Body of pancreas (tissue), 4 donors: Measurements from ENCODE around the gene SYVN1. TPM values are rescaled to one million over a fixed set of nuclear protein-coding genes. Genes with fewer than 3 reads are reported as not detected.

ENCODE experiments used
- ATAC-seq: fragments of 150-250 bp; one replicate; pipeline ENCODE4 v1.9.1; 2016
- DNase-seq, 4 donors: peaks; one replicate each; pipeline ENCODE4 v3.0.0-alpha.2; 2019
- H3K27ac ChIP-seq, 4 donors: fragments of 200-600 bp; sonication (generic); 1 replicate in 3 of 4; 2 replicates in 1 of 4; pipeline versions ENCODE4 v1.5.1 to v1.6.1; 2016 to 2019; ENCODE audit warnings: mild to moderate bottlenecking in 1 of 4, mixed read lengths in 1 of 4, moderate library complexity in 1 of 4
- H3K27me3 ChIP-seq, 2 donors: fragments of 200-600 bp; sonication (generic); one replicate each; pipeline ENCODE4 v1.6.0; 2016; ENCODE audit warnings: mild to moderate bottlenecking in 1 of 2
- H3K36me3 ChIP-seq, 2 donors: fragments of 200-600 bp; sonication (generic); replicated peaks in 1 of 2; 2 replicates each; pipeline ENCODE4 v1.5.1; 2016; ENCODE audit warnings: low read depth in 2 of 2; ENCODE audit not compliant: insufficient read depth in 1 of 2
- H3K4me1 ChIP-seq: fragments of 200-600 bp; sonication (generic); one replicate; pipeline ENCODE4 v1.6.0; 2016
- H3K4me3 ChIP-seq, 2 donors: fragments of 200-600 bp; sonication (generic); 1 replicate in 1 of 2; 2 replicates in 1 of 2; pipeline ENCODE4 v1.5.1; 2016 to 2019
- H3K9me3 ChIP-seq, 3 donors: fragments of 200-600 bp; sonication (generic); 1 replicate in 2 of 3; 2 replicates in 1 of 3; pipeline ENCODE4 v1.5.1; 2016
- CTCF ChIP-seq, 7 experiments: fragments of 450-650 bp in 4 of 7; fragments of 200-600 bp in 3 of 7; sonication (generic) in 3 of 7; IDR thresholded peaks; one replicate each; pipeline ENCODE4 v1.5.1; 2016 to 2019; ENCODE audit warnings: antibody characterized with exemption in 7 of 7
- POLR2A ChIP-seq, 3 donors: fragments of 450-650 bp; IDR thresholded peaks; one replicate each; pipeline ENCODE4 v1.6.1; 2016; ENCODE audit warnings: antibody characterized with exemption in 3 of 3, mild to moderate bottlenecking in 2 of 3
- WGBS, 2 donors: methylation state at CpG; one replicate each; pipeline ENCODE4 v1.1.5; 2017; 5-methylcytosine and 5-hydroxymethylcytosine counted together
- intact Hi-C: fragments of 100-400 bp; cut with DNase I; formaldehyde crosslinking; loops from one replicate; pipeline ENCODE4 v1.15.1; 2023
- total RNA-seq, 2 donors: library from RNA; depleted of rRNA; stranded (reverse); fragments of >200 nt; gene quantifications; one replicate each; pipeline ENCODE4 v1.1.0, GENCODE V29; 2016

Gene SYVN1
- total RNA-seq, 2 donors from 2014 or later: 41.0 to 97.2 TPM

- no peaks in the 10 kb centered on the region for H3K36me3 ChIP-seq
- H3K9me3 ChIP-seq: no peaks in the 10 kb centered on the region
- no peak overlapping the region for H3K27ac ChIP-seq
- ATAC-seq (no peak), DNase-seq (no peak)
- WGBS, 2 donors: 84 to 88% methylated on average over 3 of the region's 3 CpGs
- H3K27me3 ChIP-seq: no peaks in the 10 kb centered on the region
- no peak overlapping the region for H3K4me3 ChIP-seq
- intact Hi-C loops: no loop called here
- no peak for TF ChIP-seq POLR2A (IDR thresholded peaks at IDR 0.05)
- TF ChIP-seq CTCF (IDR thresholded peaks at IDR 0.05): no peak
- peaks cover 9% of the 10 kb centered on the region for H3K4me1 ChIP-seq
These were observed 33.3 kb upstream of the SYVN1 start for GRCh38 chr11:65167656-65168055.

- intact Hi-C loops: no loop called here
- WGBS, 2 donors: 71% methylated on average over 3 of the region's 3 CpGs
These were observed 32.6 kb upstream of the SYVN1 start for GRCh38 chr11:65166893-65167292.

GRCh38 chr11:65165410-65166317, 31.3 kb upstream of the SYVN1 start:
- DNase-seq (peak in 3 of 4 donors; percentile 28 to 39 (median 33)), ATAC-seq (peak; percentile 53)
- intact Hi-C loops: no loop called here
- no peak for TF ChIP-seq POLR2A (IDR thresholded peaks at IDR 0.05)
- Histone ChIP-seq H3K4me3 (no peak overlapping the region), H3K27me3 (no peaks in the 10 kb centered on the region), H3K36me3 (no peaks in the 10 kb centered on the region), H3K27ac (peak overlapping the region in 3 of 4 donors; percentile 25 to 43 (median 33)), H3K4me1 (peaks cover 9% of the 10 kb centered on the region), H3K9me3 (no peaks in the 10 kb centered on the region)
- WGBS, 2 donors: 30 to 39% methylated on average over 31 of the region's 31 CpGs

More at GRCh38 chr11:65166893-65167292, 32.6 kb upstream of the SYVN1 start:
- no peaks in the 10 kb centered on the region for H3K27me3 ChIP-seq
- H3K27ac ChIP-seq: no peak overlapping the region
- H3K36me3 ChIP-seq: no peaks in the 10 kb centered on the region
- H3K4me1 ChIP-seq: peaks cover 9% of the 10 kb centered on the region
- H3K9me3 ChIP-seq: no peaks in the 10 kb centered on the region
- ATAC-seq (no peak), DNase-seq (no peak)
- H3K4me3 ChIP-seq: no peak overlapping the region
- TF ChIP-seq POLR2A (IDR thresholded peaks at IDR 0.05): no peak
- no peak for TF ChIP-seq CTCF (IDR thresholded peaks at IDR 0.05)

- intact Hi-C loops: no loop called here
- ATAC-seq (no peak), DNase-seq (no peak)
- H3K36me3 ChIP-seq: no peaks in the 10 kb centered on the region
- no peaks in the 10 kb centered on the region for H3K27me3 ChIP-seq
- TF ChIP-seq POLR2A (IDR thresholded peaks at IDR 0.05) (no peak), CTCF (IDR thresholded peaks at IDR 0.05) (no peak)
- H3K9me3 ChIP-seq: no peaks in the 10 kb centered on the region
- H3K27ac ChIP-seq: no peak overlapping the region
- WGBS, 2 donors: 82% methylated on average over 2 of the region's 2 CpGs
- H3K4me3 ChIP-seq: no peak overlapping the region
- peaks cover 9% of the 10 kb centered on the region for H3K4me1 ChIP-seq
These were observed 29.4 kb upstream of the SYVN1 start for GRCh38 chr11:65163684-65164083.

GRCh38 chr11:65160643-65161042, 26.3 kb upstream of the SYVN1 start:
- 67 to 68% methylated on average over 3 of the region's 3 CpGs for WGBS, 2 donors
- peaks cover 4% of the 10 kb centered on the region for H3K4me1 ChIP-seq
- H3K4me3 ChIP-seq: no peak overlapping the region
- intact Hi-C loops: no loop called here
- TF ChIP-seq CTCF (IDR thresholded peaks at IDR 0.05): no peak
- no peak for TF ChIP-seq POLR2A (IDR thresholded peaks at IDR 0.05)
- no peaks in the 10 kb centered on the region for H3K9me3 ChIP-seq
- no peak for DNase-seq
- no peak overlapping the region for H3K27ac ChIP-seq
- no peak for ATAC-seq
- H3K36me3 ChIP-seq: no peaks in the 10 kb centered on the region
- no peaks in the 10 kb centered on the region for H3K27me3 ChIP-seq
